ENCODE measurements around the gene TRMT11. TPM values are rescaled to one million over a fixed set of nuclear protein-coding genes. Genes with fewer than 3 reads are reported as not detected.

Gene TRMT11
- total RNA-seq, 1 donor from 2014 or later, result 21.4 TPM

GRCh38 chr6:126064257-126064747 is 78.0 kb downstream of the TRMT11 start:
- Histone ChIP-seq H3K9ac (ENCODE audit: low read depth in 1 of 3, low read length in 3 of 3) (no peak overlapping the region), H3K4me3 (ENCODE audit: low read length in 3 of 3) (no peak overlapping the region), H3K27me3 (ENCODE audit: control insufficient read depth in 3 of 3, insufficient read depth in 3 of 3, low read length in 3 of 3) (no peaks in the 10 kb centered on the region), H3K9me3 (ENCODE audit: control insufficient read depth in 3 of 3, low read length in 3 of 3) (no peaks in the 10 kb centered on the region), H3K4me1 (ENCODE audit: control insufficient read depth in 3 of 3, insufficient read depth in 3 of 3, low read length in 3 of 3) (peaks cover 0 to 2% (median 0%) of the 10 kb centered on the region in 3 donors), H3K27ac (ENCODE audit: low read depth, low read length) (no peak overlapping the region), H3K36me3 (ENCODE audit: control insufficient read depth in 3 of 3, insufficient read depth in 3 of 3, low read length in 3 of 3) (peaks cover 0 to 5% (median 3%) of the 10 kb centered on the region in 3 donors)

- Histone ChIP-seq H3K4me3 (ENCODE audit: low read length in 3 of 3) (no peak overlapping the region), H3K27me3 (ENCODE audit: control insufficient read depth in 3 of 3, insufficient read depth in 3 of 3, low read length in 3 of 3) (no peaks in the 10 kb centered on the region), H3K9ac (ENCODE audit: low read depth in 1 of 3, low read length in 3 of 3) (no peak overlapping the region), H3K4me1 (ENCODE audit: control insufficient read depth in 3 of 3, insufficient read depth in 3 of 3, low read length in 3 of 3) (peaks cover 0 to 2% (median 0%) of the 10 kb centered on the region in 3 donors), H3K27ac (ENCODE audit: low read depth, low read length) (no peak overlapping the region), H3K9me3 (ENCODE audit: control insufficient read depth in 3 of 3, low read length in 3 of 3) (no peaks in the 10 kb centered on the region), H3K36me3 (ENCODE audit: control insufficient read depth in 3 of 3, insufficient read depth in 3 of 3, low read length in 3 of 3) (peaks cover 0 to 5% (median 3%) of the 10 kb centered on the region in 3 donors)
Observed at GRCh38 chr6:126064748-126065401, 78.5 kb downstream of the TRMT11 start.

- no peak overlapping the region for H3K27ac ChIP-seq (ENCODE audit: low read depth, low read length)
- H3K27me3 ChIP-seq (ENCODE audit: control insufficient read depth in 3 of 3, insufficient read depth in 3 of 3, low read length in 3 of 3), result no peaks in the 10 kb centered on the region
- no peaks in the 10 kb centered on the region for H3K9me3 ChIP-seq (ENCODE audit: control insufficient read depth in 3 of 3, low read length in 3 of 3)
- H3K4me3 ChIP-seq (ENCODE audit: low read length in 3 of 3), result no peak overlapping the region
- peaks cover 0 to 5% (median 3%) of the 10 kb centered on the region in 3 donors for H3K36me3 ChIP-seq (ENCODE audit: control insufficient read depth in 3 of 3, insufficient read depth in 3 of 3, low read length in 3 of 3)
- H3K9ac ChIP-seq (ENCODE audit: low read depth in 1 of 3, low read length in 3 of 3), result no peak overlapping the region
- no peaks in the 10 kb centered on the region for H3K4me1 ChIP-seq (ENCODE audit: control insufficient read depth in 3 of 3, insufficient read depth in 3 of 3, low read length in 3 of 3)
Observed at GRCh38 chr6:126066053-126067048, 80.0 kb downstream of the TRMT11 start.

GRCh38 chr6:126067073-126067472 is 80.7 kb downstream of the TRMT11 start:
- no peak overlapping the region for H3K4me3 ChIP-seq (ENCODE audit: low read length in 3 of 3)
- no peaks in the 10 kb centered on the region for H3K4me1 ChIP-seq (ENCODE audit: control insufficient read depth in 3 of 3, insufficient read depth in 3 of 3, low read length in 3 of 3)
- H3K36me3 ChIP-seq (ENCODE audit: control insufficient read depth in 3 of 3, insufficient read depth in 3 of 3, low read length in 3 of 3), result peaks cover 0 to 5% (median 3%) of the 10 kb centered on the region in 3 donors
- no peaks in the 10 kb centered on the region for H3K9me3 ChIP-seq (ENCODE audit: control insufficient read depth in 3 of 3, low read length in 3 of 3)
- H3K9ac ChIP-seq (ENCODE audit: low read depth in 1 of 3, low read length in 3 of 3), result no peak overlapping the region
- no peaks in the 10 kb centered on the region for H3K27me3 ChIP-seq (ENCODE audit: control insufficient read depth in 3 of 3, insufficient read depth in 3 of 3, low read length in 3 of 3)
- no peak overlapping the region for H3K27ac ChIP-seq (ENCODE audit: low read depth, low read length)

- Histone ChIP-seq H3K9me3 (ENCODE audit: control insufficient read depth in 3 of 3, low read length in 3 of 3) (no peaks in the 10 kb centered on the region), H3K36me3 (ENCODE audit: control insufficient read depth in 3 of 3, insufficient read depth in 3 of 3, low read length in 3 of 3) (peaks cover 0 to 5% (median 3%) of the 10 kb centered on the region in 3 donors), H3K4me1 (ENCODE audit: control insufficient read depth in 3 of 3, insufficient read depth in 3 of 3, low read length in 3 of 3) (no peaks in the 10 kb centered on the region), H3K9ac (ENCODE audit: low read depth in 1 of 3, low read length in 3 of 3) (no peak overlapping the region), H3K4me3 (ENCODE audit: low read length in 3 of 3) (no peak overlapping the region), H3K27ac (ENCODE audit: low read depth, low read length) (no peak overlapping the region), H3K27me3 (ENCODE audit: control insufficient read depth in 3 of 3, insufficient read depth in 3 of 3, low read length in 3 of 3) (no peaks in the 10 kb centered on the region)
Observed at GRCh38 chr6:126069449-126069848, 83.1 kb downstream of the TRMT11 start.

GRCh38 chr6:126071000-126071647 is 84.8 kb downstream of the TRMT11 start:
- Histone ChIP-seq H3K9ac (ENCODE audit: low read depth in 1 of 3, low read length in 3 of 3) (no peak overlapping the region), H3K36me3 (ENCODE audit: control insufficient read depth in 3 of 3, insufficient read depth in 3 of 3, low read length in 3 of 3) (peaks cover 0 to 3% (median 1%) of the 10 kb centered on the region in 3 donors), H3K27me3 (ENCODE audit: control insufficient read depth in 3 of 3, insufficient read depth in 3 of 3, low read length in 3 of 3) (no peaks in the 10 kb centered on the region), H3K27ac (ENCODE audit: low read depth, low read length) (no peak overlapping the region), H3K4me3 (ENCODE audit: low read length in 3 of 3) (no peak overlapping the region), H3K9me3 (ENCODE audit: control insufficient read depth in 3 of 3, low read length in 3 of 3) (no peaks in the 10 kb centered on the region), H3K4me1 (ENCODE audit: control insufficient read depth in 3 of 3, insufficient read depth in 3 of 3, low read length in 3 of 3) (no peaks in the 10 kb centered on the region)

GRCh38 chr6:126072172-126072571 is 85.8 kb downstream of the TRMT11 start:
- Histone ChIP-seq H3K9ac (ENCODE audit: low read depth in 1 of 3, low read length in 3 of 3) (no peak overlapping the region), H3K27ac (ENCODE audit: low read depth, low read length) (no peak overlapping the region), H3K36me3 (ENCODE audit: control insufficient read depth in 3 of 3, insufficient read depth in 3 of 3, low read length in 3 of 3) (no peaks in the 10 kb centered on the region), H3K4me1 (ENCODE audit: control insufficient read depth in 3 of 3, insufficient read depth in 3 of 3, low read length in 3 of 3) (no peaks in the 10 kb centered on the region), H3K4me3 (ENCODE audit: low read length in 3 of 3) (no peak overlapping the region), H3K27me3 (ENCODE audit: control insufficient read depth in 3 of 3, insufficient read depth in 3 of 3, low read length in 3 of 3) (no peaks in the 10 kb centered on the region), H3K9me3 (ENCODE audit: control insufficient read depth in 3 of 3, low read length in 3 of 3) (no peaks in the 10 kb centered on the region)

GRCh38 chr6:126072834-126073233 is 86.5 kb downstream of the TRMT11 start:
- H3K4me1 ChIP-seq (ENCODE audit: control insufficient read depth in 3 of 3, insufficient read depth in 3 of 3, low read length in 3 of 3), result no peaks in the 10 kb centered on the region
- no peak overlapping the region for H3K4me3 ChIP-seq (ENCODE audit: low read length in 3 of 3)
- H3K36me3 ChIP-seq (ENCODE audit: control insufficient read depth in 3 of 3, insufficient read depth in 3 of 3, low read length in 3 of 3), result no peaks in the 10 kb centered on the region
- no peaks in the 10 kb centered on the region for H3K9me3 ChIP-seq (ENCODE audit: control insufficient read depth in 3 of 3, low read length in 3 of 3)
- H3K27ac ChIP-seq (ENCODE audit: low read depth, low read length), result no peak overlapping the region
- no peak overlapping the region for H3K9ac ChIP-seq (ENCODE audit: low read depth in 1 of 3, low read length in 3 of 3)
- H3K27me3 ChIP-seq (ENCODE audit: control insufficient read depth in 3 of 3, insufficient read depth in 3 of 3, low read length in 3 of 3), result no peaks in the 10 kb centered on the region

- H3K27me3 ChIP-seq (ENCODE audit: control insufficient read depth in 3 of 3, insufficient read depth in 3 of 3, low read length in 3 of 3), result no peaks in the 10 kb centered on the region
Observed at GRCh38 chr6:126075335-126076071, 89.2 kb downstream of the TRMT11 start.

More at GRCh38 chr6:126075335-126076071, 89.2 kb downstream of the TRMT11 start:
- no peaks in the 10 kb centered on the region for H3K4me1 ChIP-seq (ENCODE audit: control insufficient read depth in 3 of 3, insufficient read depth in 3 of 3, low read length in 3 of 3)
- H3K9me3 ChIP-seq (ENCODE audit: control insufficient read depth in 3 of 3, low read length in 3 of 3), result no peaks in the 10 kb centered on the region
- H3K9ac ChIP-seq (ENCODE audit: low read depth in 1 of 3, low read length in 3 of 3), result no peak overlapping the region
- no peak overlapping the region for H3K4me3 ChIP-seq (ENCODE audit: low read length in 3 of 3)
- no peaks in the 10 kb centered on the region for H3K36me3 ChIP-seq (ENCODE audit: control insufficient read depth in 3 of 3, insufficient read depth in 3 of 3, low read length in 3 of 3)
- H3K27ac ChIP-seq (ENCODE audit: low read depth, low read length), result no peak overlapping the region

Data from skeletal muscle tissue (tissue), 4 donors.